LNCaP clone FGC (cell line): ENCODE data around the gene GALNT10.

Experiments used
- DNase-seq: peaks from one replicate; pipeline ENCODE4 v3.0.0-alpha.2; 2011; ENCODE audit warnings: low read depth
- H3K4me3 ChIP-seq: 2 replicates; pipeline ENCODE4 v1.5.1; 2011; ENCODE audit warnings: mild to moderate bottlenecking, low read depth, low read length, control low read depth
- CTCF ChIP-seq: IDR thresholded peaks from 2 replicates; pipeline ENCODE4 v1.5.1; 2012; ENCODE audit warnings: mild to moderate bottlenecking; ENCODE audit not compliant: control insufficient read depth, insufficient read depth; ENCODE audit errors: extremely low read depth

The GALNT10 gene

DNA sequence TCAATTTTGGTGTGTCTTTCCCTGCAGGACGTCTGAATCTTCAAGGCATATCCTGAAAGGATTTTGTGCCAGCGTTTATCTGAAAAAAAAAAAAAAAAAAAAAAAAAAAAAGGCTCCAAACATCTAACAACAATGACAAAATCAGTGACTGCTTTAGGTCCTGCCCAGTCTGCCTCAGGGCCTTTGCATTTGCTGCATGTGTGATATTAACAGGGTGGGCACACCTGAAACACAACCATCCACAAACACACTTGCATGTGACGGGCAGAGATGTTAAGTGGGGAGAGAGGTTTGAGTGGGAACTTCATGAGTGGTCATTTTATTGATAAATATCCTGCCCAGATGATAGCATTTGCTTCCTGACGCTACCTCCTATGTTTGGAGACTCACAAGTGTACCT is 172.9 kb downstream of the GALNT10 start:
- TF ChIP-seq CTCF: no peak
- no peak for DNase-seq
- H3K4me3 ChIP-seq: no peak overlapping the region

DNA sequence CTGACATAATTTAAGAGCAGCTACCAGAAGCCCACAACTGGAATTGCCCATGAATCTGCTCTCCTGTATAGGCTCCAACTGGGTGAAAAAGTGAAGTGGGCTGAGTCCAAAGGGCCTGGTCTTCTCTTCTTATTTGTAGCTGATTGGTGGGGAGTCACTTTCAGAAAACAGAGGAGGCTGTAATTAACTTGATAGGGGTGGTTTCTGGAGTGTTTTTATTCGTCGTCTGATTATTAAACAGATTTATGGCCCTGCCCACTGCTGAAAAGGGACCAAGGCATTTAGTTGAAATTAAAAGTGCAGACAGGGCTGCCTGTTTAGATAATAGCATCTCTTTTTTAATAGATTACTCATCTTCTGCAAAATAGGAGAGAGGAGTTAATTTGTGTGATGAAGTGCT is 174.2 kb downstream of the GALNT10 start:
- no peak overlapping the region for H3K4me3 ChIP-seq
- DNase-seq: no peak

GRCh38 chr5:154365823-154366222 is 175.3 kb downstream of the GALNT10 start:
- no peak overlapping the region for H3K4me3 ChIP-seq
- TF ChIP-seq CTCF: no peak
- DNase-seq: no peak

More for the DNA sequence above, 174.2 kb downstream of the GALNT10 start:
- no peak for TF ChIP-seq CTCF

DNA sequence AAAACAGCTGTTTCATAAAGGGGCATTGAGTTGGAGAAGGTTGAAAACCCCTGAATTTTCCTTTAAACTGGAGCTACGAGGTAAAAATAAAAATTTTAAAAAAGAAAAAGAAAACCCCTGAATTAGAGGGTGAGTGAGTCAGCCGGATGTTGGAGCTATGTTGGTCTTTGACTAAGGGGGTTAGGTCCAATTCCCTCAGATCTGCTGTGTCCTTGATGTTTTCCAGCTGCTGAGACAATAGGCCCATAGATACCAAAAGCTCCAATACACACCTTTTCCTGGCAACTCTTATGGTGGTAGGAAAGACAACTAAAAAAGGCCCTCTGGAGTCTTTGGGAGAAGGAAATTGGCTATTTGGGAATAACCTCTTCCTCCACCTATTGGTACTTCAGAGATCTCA is 175.8 kb downstream of the GALNT10 start:
- DNase-seq: no peak
- no peak overlapping the region for H3K4me3 ChIP-seq
- TF ChIP-seq CTCF: no peak

DNA sequence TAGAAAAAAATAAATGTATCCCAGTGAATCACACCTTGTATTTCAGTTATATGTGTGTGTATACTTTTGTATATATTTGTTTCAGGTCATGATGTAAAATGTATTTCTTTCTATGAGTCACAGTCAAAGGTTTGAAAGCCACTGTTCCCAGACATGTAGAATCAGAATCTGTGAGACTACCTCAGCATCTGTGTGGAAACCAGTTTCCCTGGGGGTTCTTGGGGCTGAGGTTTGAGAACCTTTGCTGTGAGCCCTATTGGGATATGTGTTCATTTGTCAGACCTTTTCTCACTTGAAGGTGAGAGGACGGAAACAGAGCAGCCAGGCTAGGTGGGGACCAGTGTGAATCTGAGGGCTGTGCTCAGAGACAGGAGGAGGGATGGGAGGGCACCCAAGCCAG is 176.6 kb downstream of the GALNT10 start:
- no peak overlapping the region for H3K4me3 ChIP-seq
- TF ChIP-seq CTCF: no peak
- no peak for DNase-seq

GRCh38 chr5:154368041-154368800 is 177.7 kb downstream of the GALNT10 start:
- TF ChIP-seq CTCF: no peak
- no peak for DNase-seq

DNA sequence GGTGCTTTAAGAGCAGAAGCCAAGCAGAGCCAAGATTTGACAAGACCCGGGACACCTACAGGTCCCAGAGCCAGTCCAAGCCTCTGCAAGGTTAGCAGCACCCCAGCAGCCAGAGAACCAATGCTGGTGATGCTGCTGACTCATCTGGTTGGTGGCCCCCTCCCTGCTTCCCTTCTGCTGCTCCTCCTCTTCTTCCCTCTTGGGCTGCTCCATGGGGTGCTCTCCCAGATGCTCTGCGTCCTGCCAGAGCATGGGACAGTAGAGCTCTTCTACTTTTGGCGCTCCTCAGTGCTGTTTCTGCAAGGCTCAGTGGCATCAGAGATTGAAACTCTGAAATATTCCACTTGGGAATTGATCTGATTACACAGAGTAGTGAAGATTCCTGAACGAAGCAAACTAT is 179.1 kb downstream of the GALNT10 start:
- no peak for DNase-seq
- H3K4me3 ChIP-seq: no peak overlapping the region
- TF ChIP-seq CTCF: no peak

More at GRCh38 chr5:154368041-154368800, 177.7 kb downstream of the GALNT10 start:
- H3K4me3 ChIP-seq: no peak overlapping the region
